GM19035 (cell line): ENCODE data around the gene COL4A6.
"Not testable (repeated sequence)": the region's sequence is repeated elsewhere in the genome, so short reads cannot be mapped to it uniquely, and the experiment has no call there.

Experiments used
- ATAC-seq: cut with Tn5 transposase; IDR thresholded peaks from one replicate; pipeline ENCODE4 v1.9.1; 2021; ENCODE audit not compliant: unreplicated experiment

Gene COL4A6

GRCh38 chrX:108412783-108413182, 25.4 kb downstream of the COL4A6 start:
- no peak for ATAC-seq

GRCh38 chrX:108399418-108400165, 38.6 kb downstream of the COL4A6 start:
- ATAC-seq, result no peak

GRCh38 chrX:108397627-108398391, 40.4 kb downstream of the COL4A6 start:
- ATAC-seq, result no peak

GRCh38 chrX:108396986-108397385, 41.2 kb downstream of the COL4A6 start:
- ATAC-seq, result no peak

GRCh38 chrX:108396188-108396891, 41.9 kb downstream of the COL4A6 start:
- ATAC-seq, result no peak

GRCh38 chrX:108390976-108391717, 47.1 kb downstream of the COL4A6 start:
- not testable (repeated sequence) for ATAC-seq

GRCh38 chrX:108384783-108385182, 53.4 kb downstream of the COL4A6 start:
- ATAC-seq, result no peak

GRCh38 chrX:108380222-108380621, 58.0 kb downstream of the COL4A6 start:
- ATAC-seq, result no peak

GRCh38 chrX:108376821-108377220, 61.4 kb downstream of the COL4A6 start:
- not testable (repeated sequence) for ATAC-seq

- not testable (repeated sequence) for ATAC-seq
Measured at GRCh38 chrX:108375591-108375990, 62.6 kb downstream of the COL4A6 start.

- ATAC-seq, result no peak
Measured at GRCh38 chrX:108366644-108367406, 71.4 kb downstream of the COL4A6 start.

GRCh38 chrX:108362026-108362425, 76.2 kb downstream of the COL4A6 start:
- ATAC-seq, result no peak

GRCh38 chrX:108361316-108361715, 76.9 kb downstream of the COL4A6 start:
- no peak for ATAC-seq

- no peak for ATAC-seq
Measured at GRCh38 chrX:108359806-108360602, 78.2 kb downstream of the COL4A6 start.

- no peak for ATAC-seq
Measured at GRCh38 chrX:108353452-108353851, 84.8 kb downstream of the COL4A6 start.

- ATAC-seq, result no peak
Measured at GRCh38 chrX:108349210-108349609, 89.0 kb downstream of the COL4A6 start.

- no peak for ATAC-seq
Measured at GRCh38 chrX:108348525-108348924, 89.7 kb downstream of the COL4A6 start.

- no peak for ATAC-seq
Measured at GRCh38 chrX:108347800-108348199, 90.4 kb downstream of the COL4A6 start.

- ATAC-seq, result no peak
Measured at GRCh38 chrX:108344216-108344615, 94.0 kb downstream of the COL4A6 start.
